ENCODE data around the gene PITPNM3. TPM values are rescaled to one million over a fixed set of nuclear protein-coding genes. Genes with fewer than 3 reads are reported as not detected.

PITPNM3 gene
- total RNA-seq, 1 experiment from 2014 or later: 0.44 TPM

DNA sequence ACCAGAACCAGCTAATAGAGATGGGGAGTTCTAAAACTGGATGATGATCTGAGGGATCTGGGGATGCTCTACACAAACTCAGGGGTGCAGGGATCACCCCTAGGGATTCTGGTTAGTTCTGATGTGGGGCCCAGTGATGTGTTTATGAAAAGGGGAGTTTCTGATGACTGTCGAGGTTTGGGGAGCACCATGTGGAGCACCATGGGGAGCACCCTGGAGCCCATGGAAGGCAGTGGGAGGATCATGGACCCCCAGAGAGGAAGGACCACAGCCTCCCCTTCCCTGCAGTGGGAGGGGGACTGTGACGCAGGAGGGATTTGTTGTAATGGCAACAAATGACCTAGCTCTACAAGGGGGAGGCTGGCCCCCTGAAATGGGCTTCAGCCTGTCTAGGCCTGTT is 93.7 kb downstream of the PITPNM3 start:
- TF ChIP-seq, protein P1, sequence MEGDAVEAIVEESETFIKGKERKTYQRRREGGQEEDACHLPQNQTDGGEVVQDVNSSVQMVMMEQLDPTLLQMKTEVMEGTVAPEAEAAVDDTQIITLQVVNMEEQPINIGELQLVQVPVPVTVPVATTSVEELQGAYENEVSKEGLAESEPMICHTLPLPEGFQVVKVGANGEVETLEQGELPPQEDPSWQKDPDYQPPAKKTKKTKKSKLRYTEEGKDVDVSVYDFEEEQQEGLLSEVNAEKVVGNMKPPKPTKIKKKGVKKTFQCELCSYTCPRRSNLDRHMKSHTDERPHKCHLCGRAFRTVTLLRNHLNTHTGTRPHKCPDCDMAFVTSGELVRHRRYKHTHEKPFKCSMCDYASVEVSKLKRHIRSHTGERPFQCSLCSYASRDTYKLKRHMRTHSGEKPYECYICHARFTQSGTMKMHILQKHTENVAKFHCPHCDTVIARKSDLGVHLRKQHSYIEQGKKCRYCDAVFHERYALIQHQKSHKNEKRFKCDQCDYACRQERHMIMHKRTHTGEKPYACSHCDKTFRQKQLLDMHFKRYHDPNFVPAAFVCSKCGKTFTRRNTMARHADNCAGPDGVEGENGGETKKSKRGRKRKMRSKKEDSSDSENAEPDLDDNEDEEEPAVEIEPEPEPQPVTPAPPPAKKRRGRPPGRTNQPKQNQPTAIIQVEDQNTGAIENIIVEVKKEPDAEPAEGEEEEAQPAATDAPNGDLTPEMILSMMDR (IDR thresholded peaks at IDR 0.05): no peak
- no peak for TF ChIP-seq POLR2AphosphoS5 (IDR thresholded peaks at IDR 0.05; ENCODE audit: low read depth, low read length)
- no peak for TF ChIP-seq TCF7L2 (IDR thresholded peaks at IDR 0.05; ENCODE audit: low read depth, low read length)
- no peak for TF ChIP-seq SIN3A (IDR thresholded peaks at IDR 0.05; ENCODE audit: borderline replicate concordance, insufficient read depth, low read depth, low read length)
- TF ChIP-seq, protein P2, sequence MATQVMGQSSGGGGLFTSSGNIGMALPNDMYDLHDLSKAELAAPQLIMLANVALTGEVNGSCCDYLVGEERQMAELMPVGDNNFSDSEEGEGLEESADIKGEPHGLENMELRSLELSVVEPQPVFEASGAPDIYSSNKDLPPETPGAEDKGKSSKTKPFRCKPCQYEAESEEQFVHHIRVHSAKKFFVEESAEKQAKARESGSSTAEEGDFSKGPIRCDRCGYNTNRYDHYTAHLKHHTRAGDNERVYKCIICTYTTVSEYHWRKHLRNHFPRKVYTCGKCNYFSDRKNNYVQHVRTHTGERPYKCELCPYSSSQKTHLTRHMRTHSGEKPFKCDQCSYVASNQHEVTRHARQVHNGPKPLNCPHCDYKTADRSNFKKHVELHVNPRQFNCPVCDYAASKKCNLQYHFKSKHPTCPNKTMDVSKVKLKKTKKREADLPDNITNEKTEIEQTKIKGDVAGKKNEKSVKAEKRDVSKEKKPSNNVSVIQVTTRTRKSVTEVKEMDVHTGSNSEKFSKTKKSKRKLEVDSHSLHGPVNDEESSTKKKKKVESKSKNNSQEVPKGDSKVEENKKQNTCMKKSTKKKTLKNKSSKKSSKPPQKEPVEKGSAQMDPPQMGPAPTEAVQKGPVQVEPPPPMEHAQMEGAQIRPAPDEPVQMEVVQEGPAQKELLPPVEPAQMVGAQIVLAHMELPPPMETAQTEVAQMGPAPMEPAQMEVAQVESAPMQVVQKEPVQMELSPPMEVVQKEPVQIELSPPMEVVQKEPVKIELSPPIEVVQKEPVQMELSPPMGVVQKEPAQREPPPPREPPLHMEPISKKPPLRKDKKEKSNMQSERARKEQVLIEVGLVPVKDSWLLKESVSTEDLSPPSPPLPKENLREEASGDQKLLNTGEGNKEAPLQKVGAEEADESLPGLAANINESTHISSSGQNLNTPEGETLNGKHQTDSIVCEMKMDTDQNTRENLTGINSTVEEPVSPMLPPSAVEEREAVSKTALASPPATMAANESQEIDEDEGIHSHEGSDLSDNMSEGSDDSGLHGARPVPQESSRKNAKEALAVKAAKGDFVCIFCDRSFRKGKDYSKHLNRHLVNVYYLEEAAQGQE (IDR thresholded peaks at IDR 0.05; ENCODE audit: insufficient read depth in 1 of 2, low read depth in 2 of 2, low read length in 1 of 2): no peak
- Histone ChIP-seq H3K4me1 (ENCODE audit: control insufficient read depth, insufficient read depth, low read length) (no peaks in the 10 kb centered on the region), H3K36me3 (ENCODE audit: control insufficient read depth, insufficient read depth, low read length) (no peaks in the 10 kb centered on the region), H3K4me3 (ENCODE audit: low read depth in 2 of 2, low read length in 2 of 2) (no peak overlapping the region), H3K27me3 (ENCODE audit: control insufficient read depth, insufficient read depth, low read length) (no peaks in the 10 kb centered on the region), H3K27ac (ENCODE audit: low read length) (no peak overlapping the region), H3K9me3 (ENCODE audit: control insufficient read depth, insufficient read depth, low read depth, low read length) (no peaks in the 10 kb centered on the region)
- intact Hi-C loops (cut with micrococcal nuclease; ENCODE audit: unreplicated experiment) (no loop called here), in situ Hi-C loops (cut with HindIII; ENCODE audit: low pct_unique_long_range_greater_than_20kb, low sequenced_read_pairs) (no loop called here)
- ATAC-seq: no peak
- CTCF ChIA-PET: interaction anchor here (0.8 kb wide), 1 partner anchor 11 kb away, joined by 12 read pairs; no protein-coding TSS in a partner anchor
- POLR2A ChIA-PET: no interaction called here
- BruUV-seq (replicated peaks): no TSS peak
- no peak for DNase-seq (ENCODE audit: low read depth, low spot score)

DNA sequence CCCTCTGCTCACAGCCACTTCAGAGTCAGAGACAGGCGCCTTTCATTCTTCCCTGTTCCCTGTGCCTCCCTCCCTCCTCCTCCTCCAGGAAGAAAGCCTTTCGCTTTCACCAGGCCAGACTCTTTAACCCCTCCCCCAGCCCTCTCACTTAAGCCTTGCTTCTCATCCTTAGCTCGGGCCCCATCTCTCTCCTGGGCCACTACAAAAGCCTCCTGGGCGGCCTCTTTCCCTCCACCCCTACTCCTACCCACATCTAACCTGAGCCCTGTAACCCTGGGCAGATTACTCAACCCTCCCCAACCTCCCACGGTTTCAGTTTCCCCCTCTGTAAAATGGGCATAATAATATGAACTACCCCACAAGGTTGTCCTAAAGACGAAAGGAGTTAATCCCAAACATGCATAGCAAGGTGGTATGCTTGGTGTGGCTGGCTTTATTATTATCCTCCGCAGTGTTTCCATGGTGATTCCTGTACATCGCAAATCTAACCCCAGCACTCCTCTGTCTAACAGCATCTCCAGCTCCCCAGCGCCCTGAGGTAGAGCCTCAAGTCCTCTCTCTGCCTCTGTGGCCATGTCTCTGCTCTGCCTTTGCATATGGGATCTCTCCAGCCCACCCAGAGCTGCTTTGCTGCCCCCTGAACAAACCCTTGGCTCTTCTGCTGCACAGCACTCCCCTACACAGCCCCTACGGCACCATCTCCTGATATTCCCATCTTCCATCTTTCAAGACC is 94.4 kb downstream of the PITPNM3 start:
- ATAC-seq: no peak
- H3K4me1 ChIP-seq (ENCODE audit: control insufficient read depth, insufficient read depth, low read length): no peaks in the 10 kb centered on the region; the same call in 1 of the 2 replicates
- H3K27ac ChIP-seq (ENCODE audit: low read length): no peak overlapping the region
- no peak for TF ChIP-seq POLR2AphosphoS5 (IDR thresholded peaks at IDR 0.05; ENCODE audit: low read depth, low read length)
- no peak for TF ChIP-seq SIN3A (IDR thresholded peaks at IDR 0.05; ENCODE audit: borderline replicate concordance, insufficient read depth, low read depth, low read length)
- no peak for TF ChIP-seq TCF7L2 (IDR thresholded peaks at IDR 0.05; ENCODE audit: low read depth, low read length)
- TF ChIP-seq, protein P2 (IDR thresholded peaks at IDR 0.05; ENCODE audit: insufficient read depth in 1 of 2, low read depth in 2 of 2, low read length in 1 of 2): no peak
- TF ChIP-seq, protein P1 (IDR thresholded peaks at IDR 0.05): no peak
- no peaks in the 10 kb centered on the region for H3K27me3 ChIP-seq (ENCODE audit: control insufficient read depth, insufficient read depth, low read length)
- ChIA-PET CTCF (no interaction called here), POLR2A (no interaction called here)
- no peak overlapping the region for H3K4me3 ChIP-seq (ENCODE audit: low read depth in 2 of 2, low read length in 2 of 2)
- H3K36me3 ChIP-seq (ENCODE audit: control insufficient read depth, insufficient read depth, low read length): no peaks in the 10 kb centered on the region
- intact Hi-C loops (cut with micrococcal nuclease; ENCODE audit: unreplicated experiment): no loop called here
- DNase-seq (ENCODE audit: low read depth, low spot score): no peak
- BruUV-seq (replicated peaks): no TSS peak
- in situ Hi-C loops (cut with HindIII; ENCODE audit: low pct_unique_long_range_greater_than_20kb, low sequenced_read_pairs): no loop called here
- no peaks in the 10 kb centered on the region for H3K9me3 ChIP-seq (ENCODE audit: control insufficient read depth, insufficient read depth, low read depth, low read length)
